Measurements from ENCODE around the gene JPH3.

DNA sequence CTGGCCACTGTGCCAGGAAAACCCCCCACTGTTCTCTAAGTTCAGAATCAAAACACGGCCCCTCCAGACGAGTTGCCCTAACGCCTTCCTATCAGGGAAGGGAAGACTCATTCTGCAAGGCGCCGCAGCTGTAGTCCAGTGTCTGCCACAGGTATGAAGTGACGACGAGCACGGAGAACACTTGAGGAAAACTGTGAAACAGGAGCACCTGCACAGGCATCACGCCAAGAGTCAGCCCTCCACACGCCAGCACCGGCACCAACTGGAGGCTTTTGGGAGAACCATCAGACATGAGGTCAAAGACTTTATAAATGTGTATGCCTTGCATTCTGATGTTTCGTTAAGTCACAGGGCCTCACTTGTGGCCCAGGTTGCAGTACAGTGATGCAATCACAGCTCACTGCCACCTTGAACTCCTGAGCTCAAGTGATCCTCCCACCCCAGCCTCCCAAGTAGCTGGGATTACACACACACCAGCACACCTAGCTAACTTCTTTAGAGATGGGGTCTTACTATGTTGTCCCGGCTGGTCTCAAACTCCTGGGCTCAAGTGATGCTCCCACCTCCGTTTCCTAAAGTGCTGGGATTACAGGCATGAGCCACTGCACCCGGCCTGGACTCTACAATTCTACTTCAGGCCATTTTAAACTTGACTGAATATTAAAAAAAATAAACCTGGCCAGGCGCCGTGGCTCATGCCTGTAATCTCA is 140.6 kb downstream of the JPH3 start:
- TF ChIP-seq, protein P1, sequence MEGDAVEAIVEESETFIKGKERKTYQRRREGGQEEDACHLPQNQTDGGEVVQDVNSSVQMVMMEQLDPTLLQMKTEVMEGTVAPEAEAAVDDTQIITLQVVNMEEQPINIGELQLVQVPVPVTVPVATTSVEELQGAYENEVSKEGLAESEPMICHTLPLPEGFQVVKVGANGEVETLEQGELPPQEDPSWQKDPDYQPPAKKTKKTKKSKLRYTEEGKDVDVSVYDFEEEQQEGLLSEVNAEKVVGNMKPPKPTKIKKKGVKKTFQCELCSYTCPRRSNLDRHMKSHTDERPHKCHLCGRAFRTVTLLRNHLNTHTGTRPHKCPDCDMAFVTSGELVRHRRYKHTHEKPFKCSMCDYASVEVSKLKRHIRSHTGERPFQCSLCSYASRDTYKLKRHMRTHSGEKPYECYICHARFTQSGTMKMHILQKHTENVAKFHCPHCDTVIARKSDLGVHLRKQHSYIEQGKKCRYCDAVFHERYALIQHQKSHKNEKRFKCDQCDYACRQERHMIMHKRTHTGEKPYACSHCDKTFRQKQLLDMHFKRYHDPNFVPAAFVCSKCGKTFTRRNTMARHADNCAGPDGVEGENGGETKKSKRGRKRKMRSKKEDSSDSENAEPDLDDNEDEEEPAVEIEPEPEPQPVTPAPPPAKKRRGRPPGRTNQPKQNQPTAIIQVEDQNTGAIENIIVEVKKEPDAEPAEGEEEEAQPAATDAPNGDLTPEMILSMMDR (IDR thresholded peaks at IDR 0.05) = no peak
- TF ChIP-seq POLR2A (IDR thresholded peaks at IDR 0.05) = no peak
- no peak for TF ChIP-seq EP300 (IDR thresholded peaks at IDR 0.05)

Measured in tibial nerve (tissue), 4 donors.